NCI-H2107 treated with DMSO at 0.1 percent for 48 hours (cell line): Measurements from ENCODE around the gene ADSS2.
"Not testable (repeated sequence)": the region's sequence is repeated elsewhere in the genome, so short reads cannot be mapped to it uniquely, and the experiment has no call there.

ENCODE experiments used
- DNase-seq: peaks from one replicate; lab custom pipeline; 2025; ENCODE audit not compliant: unreplicated experiment; lab: John Stamatoyannopoulos, UW

The ADSS2 gene

DNA sequence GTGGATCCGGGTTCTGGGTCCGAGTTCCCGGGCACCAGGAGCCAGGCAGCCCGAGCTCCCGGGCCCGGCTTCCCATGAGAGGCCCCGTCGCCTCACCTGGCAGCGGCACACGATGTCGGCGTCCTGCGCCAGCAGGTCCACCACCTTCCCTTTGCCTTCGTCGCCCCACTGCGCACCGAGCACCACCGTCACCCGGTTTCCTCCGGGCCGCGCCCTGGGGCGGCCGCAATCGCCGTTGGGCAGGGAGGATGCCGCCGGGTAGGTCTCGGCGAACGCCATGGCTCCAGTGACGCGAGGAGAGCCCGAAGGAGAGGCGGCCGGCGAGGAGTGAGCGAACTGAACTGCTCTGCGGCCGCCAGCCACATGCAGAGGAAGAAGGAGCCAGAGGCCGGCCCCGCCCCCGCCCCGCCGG lies at the start of gene ADSS2:
ADSS2 (minus strand) TSS at position 371 of the 412 bp plus-strand sequence; CDS start at position 279, 92 bp downstream.
- DNase-seq: no peak

DNA sequence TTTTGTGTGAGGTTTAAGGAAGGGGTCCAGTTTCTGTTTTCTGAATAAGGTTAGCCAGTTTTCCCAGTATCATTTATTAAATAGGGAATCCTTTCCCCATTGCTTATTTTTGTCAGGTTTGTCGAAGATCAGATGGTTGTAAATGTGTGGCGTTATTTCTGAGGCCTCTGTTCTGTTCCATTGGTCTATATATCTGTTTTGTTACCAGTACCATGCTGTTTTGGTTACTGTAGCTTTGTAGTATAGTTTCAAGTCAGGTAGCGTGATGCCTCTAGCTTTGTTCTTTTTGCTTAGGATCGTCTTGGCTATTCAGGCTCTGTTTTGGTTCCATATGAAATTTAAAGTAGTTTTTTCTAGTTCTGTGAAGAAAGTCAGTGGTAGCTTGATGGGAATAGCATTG lies 48.8 kb upstream of the ADSS2 start:
- not testable (repeated sequence) for DNase-seq

DNA sequence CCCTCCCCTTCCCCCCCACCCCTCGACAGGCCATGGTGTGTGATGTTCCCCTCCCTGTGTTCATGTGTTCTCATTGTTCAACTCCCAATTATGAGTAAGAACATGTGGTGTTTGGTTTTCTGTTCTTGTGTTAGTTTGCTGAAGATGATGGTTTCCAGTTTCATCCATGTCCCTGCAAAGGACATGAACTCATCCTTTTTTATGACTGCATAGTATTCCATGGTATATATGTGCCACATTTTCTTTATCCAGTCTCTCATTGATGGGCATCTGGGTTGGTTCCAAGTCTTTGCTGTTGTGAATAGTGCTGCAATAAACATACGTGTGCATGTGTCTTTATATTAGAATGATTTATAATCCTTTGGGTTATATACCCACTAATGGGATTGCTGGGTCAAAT lies 47.8 kb upstream of the ADSS2 start:
- not testable (repeated sequence) for DNase-seq

DNA sequence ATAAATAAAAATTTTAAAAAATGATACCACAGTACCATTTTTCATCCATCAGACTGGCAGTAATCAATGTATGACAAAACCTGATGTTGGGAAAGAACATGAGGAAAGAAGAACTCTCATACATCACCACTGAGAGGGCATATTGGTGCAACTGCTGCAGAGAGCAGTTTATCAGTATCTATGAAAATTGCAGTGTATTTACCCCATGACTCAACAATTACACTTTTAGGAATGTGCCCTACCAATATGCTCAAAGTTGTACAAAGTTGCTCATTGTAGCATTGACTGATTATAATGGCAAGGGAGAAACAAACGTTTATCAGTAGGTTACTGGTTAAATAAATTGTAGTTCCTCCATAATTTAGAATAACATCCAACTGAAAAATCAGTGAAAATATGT lies 46.1 kb upstream of the ADSS2 start:
- DNase-seq: no peak

GRCh38 chr1:244496186-244496585 lies 44.5 kb upstream of the ADSS2 start:
- DNase-seq: no peak

DNA sequence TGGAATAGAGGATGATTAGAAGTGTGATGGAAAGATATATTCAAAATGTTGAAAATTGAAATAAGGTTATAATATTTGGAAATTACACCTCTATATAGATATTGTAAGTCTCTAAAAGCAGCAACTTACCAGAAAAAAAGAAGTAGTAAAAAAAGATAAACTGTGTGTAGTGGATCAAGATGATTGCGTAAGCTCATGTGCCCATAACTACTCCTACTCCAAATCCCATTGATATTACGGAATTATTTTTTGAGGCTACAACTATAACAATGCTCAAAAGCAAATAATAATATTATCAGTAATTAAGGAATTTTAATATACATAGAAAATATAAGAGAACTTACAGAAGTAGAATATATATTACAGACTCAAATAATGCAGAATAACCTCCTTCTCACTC lies 42.9 kb upstream of the ADSS2 start:
- no peak for DNase-seq

DNA sequence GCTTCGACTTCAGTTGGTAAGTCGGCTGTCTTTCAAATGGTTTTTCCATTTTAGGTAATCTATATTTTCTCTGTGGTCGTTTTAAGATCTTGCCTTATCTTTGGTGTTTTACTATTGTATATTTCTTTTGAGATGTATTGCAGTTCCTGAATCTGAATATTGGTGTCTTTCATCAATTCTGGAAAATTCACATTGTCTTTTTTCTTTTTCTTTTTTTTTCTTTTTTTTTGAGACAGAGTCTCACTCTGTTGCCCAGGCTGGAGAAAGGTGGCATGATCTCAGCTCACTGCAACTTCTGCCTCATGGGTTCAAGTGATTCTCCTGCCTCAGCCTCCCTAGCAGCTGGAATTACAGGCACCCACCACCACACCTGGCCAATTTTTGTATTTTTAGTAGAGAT lies 33.3 kb upstream of the ADSS2 start:
- not testable (repeated sequence) for DNase-seq

DNA sequence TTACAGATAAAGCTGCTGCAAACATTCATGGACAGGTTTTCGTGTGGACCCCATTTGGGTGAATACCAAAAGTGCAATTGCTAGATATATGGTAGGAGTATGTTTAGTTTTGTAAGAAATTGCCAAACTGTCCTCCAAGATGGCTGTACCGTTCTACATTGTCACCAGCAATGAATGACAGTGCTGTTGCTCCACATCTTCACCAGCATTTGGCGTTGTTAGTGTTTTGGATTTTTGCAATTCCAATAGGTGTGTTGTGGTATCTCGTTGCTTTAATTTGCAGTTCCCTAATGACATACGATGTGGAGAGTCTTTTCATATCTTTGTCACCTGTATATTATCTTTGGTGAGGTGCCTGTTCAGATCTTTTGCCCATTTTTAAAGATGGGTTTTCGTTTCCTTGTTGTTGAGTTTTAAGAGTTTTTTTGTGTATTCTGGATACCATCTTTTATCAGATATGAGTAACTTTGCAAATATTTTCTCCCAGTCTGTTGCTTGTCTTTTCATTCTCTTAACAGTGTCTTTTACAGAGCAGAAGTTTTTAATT lies 21.4 kb upstream of the ADSS2 start:
- no peak for DNase-seq

- DNase-seq: no peak
Measured at GRCh38 chr1:244466724-244467123, 15.0 kb upstream of the ADSS2 start.

- DNase-seq: peak; percentile 89
Measured at GRCh38 chr1:244461245-244462071, 9.7 kb upstream of the ADSS2 start, which contains the start of gene CATSPERE. TSS of gene CATSPERE (plus strand) at chr1:244461273. CDS start at chr1:244461430, 157 bp downstream.

DNA sequence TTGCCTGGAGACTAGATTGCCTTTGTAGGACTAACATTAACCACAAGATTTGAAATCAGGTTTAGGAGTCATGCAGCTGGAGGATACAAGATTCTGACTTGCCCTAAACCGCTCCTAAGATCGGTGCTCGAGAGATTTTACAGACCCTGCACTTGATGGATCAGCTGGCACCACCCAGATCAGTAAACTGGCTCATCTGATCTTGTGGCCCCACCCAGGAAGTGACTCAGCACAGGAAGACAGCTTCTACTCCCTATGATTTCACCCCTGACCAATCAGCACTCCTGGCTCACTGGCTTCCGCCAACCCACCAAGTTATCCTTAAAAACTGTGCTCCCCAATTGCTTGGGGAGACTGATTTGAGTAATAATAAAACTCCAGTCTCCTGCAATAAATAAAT lies 8.5 kb upstream of the ADSS2 start:
- no peak for DNase-seq

DNA sequence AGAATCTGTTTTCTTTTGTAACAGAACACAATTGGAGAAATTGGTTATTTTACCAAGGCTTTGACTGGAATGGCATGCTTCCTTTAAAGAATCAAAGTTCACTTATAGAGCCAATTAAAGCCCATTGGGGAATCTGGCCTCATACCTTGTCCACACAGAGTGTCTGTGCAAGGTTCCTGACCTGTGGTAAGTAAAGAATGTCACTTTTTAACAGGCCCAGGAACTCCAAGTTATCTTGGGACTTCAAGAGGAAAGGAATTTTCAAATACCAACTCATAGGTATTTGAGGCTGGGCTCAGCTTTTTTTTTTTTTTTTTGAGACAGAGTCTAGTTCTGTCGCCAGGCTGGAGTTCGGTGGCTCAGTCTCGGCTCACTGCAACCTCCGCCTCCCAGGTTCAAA lies 7.1 kb upstream of the ADSS2 start:
- DNase-seq: no peak

GRCh38 chr1:244456586-244456985 lies 4.9 kb upstream of the ADSS2 start:
- DNase-seq: no peak

DNA sequence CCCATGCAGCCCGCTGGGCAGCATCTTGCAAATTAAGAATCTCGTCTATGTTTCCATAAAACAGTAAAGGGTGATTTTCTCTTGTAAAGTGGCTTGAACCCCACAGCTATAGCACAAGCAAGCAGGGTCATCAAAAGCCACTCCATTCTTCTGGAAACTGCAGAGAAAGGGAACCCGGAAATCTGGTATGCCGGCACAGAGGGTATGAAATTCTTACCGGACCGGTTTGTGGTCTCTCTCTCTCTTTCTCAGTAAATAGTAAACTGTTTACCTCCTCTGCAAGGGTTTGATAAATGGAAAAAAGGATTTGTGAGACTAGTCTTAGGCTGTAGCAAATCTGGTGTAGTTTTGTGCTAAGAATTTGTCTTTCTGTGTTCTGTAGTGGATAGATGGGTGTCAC lies 2.7 kb upstream of the ADSS2 start:
- DNase-seq: no peak

DNA sequence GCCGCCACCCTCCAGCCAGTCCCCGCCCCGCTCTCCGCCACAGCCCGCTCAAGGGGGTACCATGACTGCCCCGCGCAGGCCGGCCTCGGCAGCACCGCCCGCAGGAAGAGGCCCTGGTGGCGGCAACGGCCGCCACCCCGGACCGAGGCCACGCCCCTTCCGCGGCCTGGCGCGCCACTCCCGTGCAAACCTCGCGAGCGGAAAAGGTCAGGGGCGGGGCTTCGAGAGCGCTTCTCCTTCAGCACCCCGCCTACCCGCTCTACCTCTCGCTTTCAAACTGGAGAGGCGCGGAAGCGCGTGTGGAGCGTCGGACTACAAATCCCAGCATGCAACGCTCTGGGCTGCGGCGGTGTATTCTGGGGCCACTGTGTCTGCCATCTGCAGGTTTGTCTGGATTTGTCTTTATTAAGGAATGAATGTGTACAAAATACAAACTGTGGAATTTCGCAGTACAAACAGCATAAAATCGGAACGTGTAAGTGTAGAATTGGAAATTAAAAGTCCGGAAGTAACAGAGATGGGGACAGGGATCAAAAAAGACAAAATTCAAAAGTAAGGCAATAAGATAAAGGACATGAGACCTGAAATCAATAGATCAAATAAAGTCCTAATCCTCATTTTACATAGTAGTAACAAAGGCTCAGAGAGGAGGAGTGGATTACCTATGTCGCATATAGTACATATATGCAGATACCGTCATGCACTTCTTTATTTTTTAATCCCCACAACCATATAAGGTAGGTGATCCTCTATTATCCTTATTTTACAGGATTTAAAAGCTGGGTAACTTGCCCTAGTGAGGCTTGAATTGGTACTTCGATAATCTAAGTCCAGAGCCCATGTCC lies 464 bp upstream of the ADSS2 start:
- DNase-seq: peak; percentile 99

DNA sequence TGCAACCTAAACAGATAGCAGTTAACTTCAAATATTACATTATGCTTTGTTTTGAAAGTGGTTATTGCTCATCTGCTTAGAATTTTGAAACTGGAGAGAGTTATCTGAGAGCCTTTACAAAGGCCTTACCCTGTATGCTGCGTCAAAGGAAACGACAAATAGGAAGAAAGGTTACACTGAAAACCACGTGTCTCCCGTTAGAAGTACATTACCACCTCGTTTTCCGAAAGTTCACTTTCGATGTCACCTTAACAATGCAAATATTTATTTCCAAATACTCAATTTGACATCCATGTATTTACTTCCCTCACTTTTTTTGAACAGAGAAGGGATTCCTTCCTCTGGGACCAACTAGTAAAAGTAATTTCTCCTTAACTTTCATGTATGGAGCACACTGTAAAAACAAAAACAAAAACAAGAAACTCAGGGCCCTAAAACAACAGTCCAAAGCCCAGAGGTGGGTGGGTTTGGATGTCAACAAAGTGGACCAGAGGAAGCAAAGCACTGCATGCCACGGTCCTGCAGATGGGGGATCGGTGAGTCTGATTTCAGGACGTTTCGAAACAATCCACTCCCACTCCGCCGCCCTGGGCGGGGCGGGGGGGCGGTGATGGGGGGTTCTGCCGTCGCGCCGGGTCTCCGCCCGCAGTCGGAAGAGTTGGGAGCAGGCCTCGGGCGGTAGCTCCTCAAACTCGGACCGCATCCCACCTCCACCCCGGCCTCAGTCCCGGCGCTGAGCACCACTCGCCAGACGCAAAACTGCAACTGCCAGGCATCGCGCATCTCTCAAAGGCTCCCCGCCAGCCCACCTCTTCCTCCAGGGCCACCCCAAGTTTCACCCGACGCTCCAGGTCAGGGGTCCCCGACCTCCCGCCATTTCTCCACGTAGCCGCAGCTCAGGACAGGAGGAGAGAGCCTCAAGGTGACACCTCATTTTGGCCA lies 841 bp downstream of the ADSS2 start:
- DNase-seq: peak; percentile 51

DNA sequence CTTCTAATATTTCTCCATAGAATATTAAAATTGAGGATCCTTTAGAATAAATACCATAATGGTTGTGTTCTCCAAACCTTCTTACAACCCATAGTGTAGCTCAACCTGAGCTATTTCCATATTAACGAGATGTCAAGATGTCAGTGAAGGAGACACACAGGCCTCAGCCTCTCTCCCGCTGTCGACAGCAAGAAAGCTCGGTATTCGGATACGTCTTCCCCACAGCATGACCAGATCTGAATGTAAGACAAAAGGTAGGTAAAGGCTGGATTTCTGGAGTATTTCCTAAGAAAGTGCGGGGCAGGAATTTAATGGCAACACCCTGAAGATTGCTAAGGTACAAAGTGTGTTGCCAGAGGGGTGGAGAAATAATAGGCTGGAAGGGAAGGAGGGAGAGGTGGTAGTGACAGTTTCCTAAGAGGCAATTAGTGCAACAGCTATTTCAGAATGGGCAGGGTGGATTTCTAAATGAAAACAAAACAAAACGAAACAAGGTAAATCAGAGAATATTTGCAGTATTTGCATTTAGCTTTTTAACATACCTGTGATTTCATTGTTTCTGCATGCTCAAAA lies 1.7 kb downstream of the ADSS2 start:
- no peak for DNase-seq

GRCh38 chr1:244448279-244449036 lies 3.3 kb downstream of the ADSS2 start:
- DNase-seq: no peak

GRCh38 chr1:244447552-244447951 lies 4.2 kb downstream of the ADSS2 start:
- DNase-seq: no peak

- no peak for DNase-seq
Measured at GRCh38 chr1:244447024-244447423, 4.7 kb downstream of the ADSS2 start.
